ENCODE measurements around the gene DNER.

- TF ChIP-seq CTCF (IDR thresholded peaks at IDR 0.05 in 2 of 3, conservative IDR thresholded peaks at IDR 0.05 in 1 of 3; ENCODE audit: borderline replicate concordance in 1 of 3, insufficient read depth in 1 of 3, low read depth in 2 of 3, low read length in 2 of 3) = no peak
- no peak for TF ChIP-seq POLR2AphosphoS5 (IDR thresholded peaks at IDR 0.05; ENCODE audit: low read depth, low read length)
- no peak for TF ChIP-seq ZNF274 (IDR thresholded peaks at IDR 0.05; ENCODE audit: low read depth, low read length)
Observed at GRCh38 chr2:229646186-229646723, 68.1 kb downstream of the DNER start.

Measured in HCT116 (cell line).